GM12878 (cell line): ENCODE data around the gene GOT2. TPM values are rescaled to one million over a fixed set of nuclear protein-coding genes. Genes with fewer than 3 reads are reported as not detected.

Experiments
- ATAC-seq: fragments of 200-7000 bp; cut with Tn5 transposase; 3 replicates; pipeline ENCODE4 v1.9.1; 2020; ENCODE audit warnings: mild to moderate bottlenecking, moderate library complexity
- BruUV-seq: library from RNA; stranded (reverse); fragments of 400-500 nt; replicated peaks from 2 replicates; lab custom pipeline; 2021; lab: Mats Ljungman, UMichigan
- CTCF ChIA-PET: fragments of 300-600 bp; sonication (Branson Sonifier 250); formaldehyde crosslinking; extraction: SDS; loops from one replicate; lab custom pipeline; 2021; ENCODE audit warnings: inconsistent platforms; lab: Yijun Ruan, JAX
- POLR2A ChIA-PET: fragments of 350-600 bp; formaldehyde crosslinking; extraction: SDS; loops from one replicate; lab custom pipeline; 2021; ENCODE audit warnings: inconsistent platforms; lab: Charles Lee
- RAD21 ChIA-PET: fragments of 300-600 bp; sonication (Branson Sonifier 250); formaldehyde crosslinking; loops from one replicate; lab custom pipeline; 2023; ENCODE audit warnings: antibody characterized with exemption; ENCODE audit not compliant: unreplicated experiment; lab: Charles Lee
- SMC1A ChIA-PET: fragments of 300-600 bp; sonication (Branson Sonifier 250); formaldehyde crosslinking; loops from one replicate; lab custom pipeline; 2023; ENCODE audit not compliant: unreplicated experiment, uncharacterized antibody; lab: Charles Lee
- DNase-seq: peaks from one replicate; pipeline ENCODE4 v3.0.0-alpha.2; 2011; ENCODE audit warnings: low read depth, low spot score
- FAIRE-seq: peaks from 3 replicates; lab custom pipeline; 2011; peaks lifted over from hg19 to GRCh38; lab: Jason Lieb, UNC
- H2AFZ ChIP-seq: 2 replicates; pipeline ENCODE4 v1.6.0; 2011; ENCODE audit warnings: low read depth, low read length, control low read depth; ENCODE audit not compliant: control insufficient read depth
- H3K27ac ChIP-seq: 2 replicates; pipeline ENCODE4 v1.5.1; 2011; ENCODE audit warnings: control low read depth; ENCODE audit not compliant: control insufficient read depth, insufficient read depth
- H3K27me3 ChIP-seq, 2 experiments: replicated peaks in 1 of 2; 2 replicates each; pipeline versions ENCODE4 v1.6.0 to v1.6.1; 2011; ENCODE audit warnings: low read length in 1 of 2; ENCODE audit not compliant: control insufficient read depth in 2 of 2, insufficient read depth in 2 of 2
- H3K36me3 ChIP-seq, 2 experiments: 2 replicates each; pipeline ENCODE4 v1.5.1; 2011; ENCODE audit warnings: low read length in 1 of 2; ENCODE audit not compliant: control insufficient read depth in 2 of 2, insufficient read depth in 2 of 2
- H3K4me1 ChIP-seq: 2 replicates; pipeline ENCODE4 v1.6.1; 2011; ENCODE audit warnings: mild to moderate bottlenecking, low read length, moderate library complexity, mixed read lengths; ENCODE audit not compliant: control insufficient read depth, insufficient read depth
- H3K4me2 ChIP-seq: 2 replicates; pipeline ENCODE4 v1.6.0; 2011; ENCODE audit warnings: control low read depth; ENCODE audit not compliant: control insufficient read depth, insufficient read depth
- H3K4me3 ChIP-seq: fragments of 200-600 bp; sonication (generic); 2 replicates; pipeline ENCODE4 v1.5.1; 2016
- H3K79me2 ChIP-seq: 2 replicates; pipeline ENCODE4 v1.6.0; 2011; ENCODE audit warnings: low read length; ENCODE audit not compliant: control insufficient read depth, insufficient read depth
- H3K9ac ChIP-seq: 2 replicates; pipeline ENCODE4 v1.8.0; 2011; ENCODE audit warnings: low read length, control low read depth, mixed read lengths; ENCODE audit not compliant: control insufficient read depth, insufficient read depth
- H3K9me3 ChIP-seq: replicated peaks from 3 replicates; pipeline ENCODE4 v1.5.1; 2011; ENCODE audit warnings: mild to moderate bottlenecking, low read length; ENCODE audit not compliant: control insufficient read depth, insufficient read depth
- H4K20me1 ChIP-seq: 2 replicates; pipeline ENCODE4 v1.6.0; 2011; ENCODE audit not compliant: control insufficient read depth, insufficient read depth
- CTCF ChIP-seq, 3 experiments: IDR thresholded peaks in 2 of 3; conservative IDR thresholded peaks in 1 of 3; 2 replicates each; pipeline ENCODE4 v1.5.1; 2011; ENCODE audit warnings: low read depth in 3 of 3, low read length in 3 of 3, mild to moderate bottlenecking in 3 of 3, control low read depth in 2 of 3, moderate library complexity in 2 of 3, inconsistent platforms in 1 of 3, mixed read lengths in 1 of 3; ENCODE audit not compliant: control insufficient read depth in 2 of 3, insufficient read depth in 1 of 3; ENCODE audit errors: extremely low read depth in 1 of 3
- EED ChIP-seq: sonication (generic); IDR thresholded peaks from 2 replicates; pipeline ENCODE4 v1.6.1; 2016; ENCODE audit warnings: antibody characterized with exemption, low read depth
- KLF5 ChIP-seq: fragments of 450-650 bp; IDR thresholded peaks from 2 replicates; pipeline ENCODE4 v1.6.1; 2014; ENCODE audit warnings: mild to moderate bottlenecking; ENCODE audit not compliant: partially characterized antibody
- NRF1 ChIP-seq: conservative IDR thresholded peaks from 2 replicates; pipeline ENCODE4 v1.6.1; 2011; ENCODE audit warnings: mild to moderate bottlenecking, low read depth, low read length, improper control_type of control experiment
- RBBP5 ChIP-seq: fragments of 200-600 bp; sonication (generic); conservative IDR thresholded peaks from 2 replicates; pipeline ENCODE4 v1.6.1; 2016
- SIN3A ChIP-seq: IDR thresholded peaks from 2 replicates; pipeline ENCODE4 v1.6.1; 2012; ENCODE audit warnings: low read depth, low read length, improper control_type of control experiment
- SIX5 ChIP-seq: IDR thresholded peaks from 2 replicates; pipeline ENCODE4 v1.6.1; 2011; ENCODE audit warnings: mild to moderate bottlenecking, low read depth, low read length, moderate library complexity; ENCODE audit not compliant: severe bottlenecking
- TAF1 ChIP-seq: IDR thresholded peaks from 2 replicates; pipeline ENCODE4 v1.6.1; 2011; ENCODE audit warnings: mild to moderate bottlenecking, low read depth, low read length, borderline replicate concordance
- WGBS: methylation state at CpG from one replicate; pipeline ENCODE4 v1.1.6; 2016; ENCODE audit warnings: low lambda C conversion rate; ENCODE audit not compliant: insufficient replicate concordance, insufficient coverage; ENCODE audit errors: missing lambda C conversion rate; 5-methylcytosine and 5-hydroxymethylcytosine counted together
- in situ Hi-C: fragments of 300-500 bp; cut with MboI; formaldehyde crosslinking; loops from 9 replicates; pipeline ENCODE4 v1.14.3; 2018; ENCODE audit warnings: mixed read lengths
- intact Hi-C: fragments of 100-400 bp; cut with micrococcal nuclease; formaldehyde crosslinking; loops from one replicate; pipeline ENCODE4 v1.14.2; 2022; ENCODE audit not compliant: unreplicated experiment
- polyA plus RNA-seq, 11 experiments: library from polyadenylated mRNA; depleted of rRNA in 4 of 11; unstranded in 6 of 11; stranded (reverse) in 5 of 11; fragments of >200 nt; fragmentation: Nextera tagmentation in 4 of 11; fragmentation: Illumina TruSeq in 1 of 11; extraction: Ambion mirVana in 4 of 11; extraction: Trizol in 1 of 11; gene quantifications; 1 replicate in 1 of 11; 2 replicates in 10 of 11; pipeline versions ENCODE4 v1.2.1 to v1.2.3, GENCODE V29; 2011 to 2016; ENCODE audit warnings: inconsistent platforms in 2 of 11, missing spikeins in 2 of 11, low read depth in 1 of 11
- total RNA-seq, 4 experiments: library from RNA; depleted of rRNA in 3 of 4; stranded (reverse); fragments of >200 nt in 3 of 4; fragmentation: Illumina TruSeq in 1 of 4; extraction: Trizol in 1 of 4; gene quantifications; 2 replicates each; pipeline versions ENCODE4 v1.2.1 to v1.2.3, GENCODE V29; 2013 to 2021

Gene GOT2
- total and polyA plus RNA-seq, 10 of the 15 experiments (the other 5 are each of a cell fraction or from before 2014, with no cell fraction given): 41.7 to 235 (median 83.7) TPM

- TF ChIP-seq SIN3A (peak; percentile 96), NRF1 (no peak), KLF5 (no peak), EED (no peak)
- TF ChIP-seq, all 136 proteins: peak for 37
Observed at GRCh38 chr16:58684354-58685083, 49.6 kb downstream of the GOT2 start, which contains the start of gene SLC38A7 (continued).

- Histone ChIP-seq H3K4me2 (peak overlapping the region; percentile 98), H3K4me1 (peaks cover 10% of the 10 kb centered on the region; the same call in 1 of the 2 replicates), H3K79me2 (no peaks in the 10 kb centered on the region), H3K36me3 (no peaks in the 10 kb centered on the region), H3K27ac (peak overlapping the region; percentile 46), H4K20me1 (no peaks in the 10 kb centered on the region)
- RAD21 ChIA-PET: interaction anchor here (0.9 to 1.1 kb wide), 2 partner anchors 23 to 72 kb away, joined by 3 to 4 read pairs; no protein-coding TSS in a partner anchor
- POLR2A ChIA-PET: no interaction called here
- in situ Hi-C loops: no loop called here
- WGBS: 26% methylated on average over 3 of the region's 3 CpGs
- ATAC-seq: peak; percentile 36
- no TSS peak for BruUV-seq
- DNase-seq: no peak
- SMC1A ChIA-PET: interaction anchor here (0.6 to 1.6 kb wide), 3 partner anchors 9 to 72 kb away, joined by 3 to 5 read pairs (median 4); no protein-coding TSS in a partner anchor
- TF ChIP-seq CTCF (IDR thresholded peaks at IDR 0.05 in 2 of 3, conservative IDR thresholded peaks at IDR 0.05 in 1 of 3; ENCODE audit: control insufficient read depth in 2 of 3, extremely low read depth in 1 of 3, insufficient read depth in 1 of 3, low read depth in 3 of 3, low read length in 3 of 3) (no peak), SIX5 (no peak), RBBP5 (no peak), TAF1 (no peak)
- TF ChIP-seq, all 136 proteins: peak for 0
- Histone ChIP-seq H3K4me3 (peak overlapping the region; percentile 74), H3K9ac (peak overlapping the region; percentile 85), H2AFZ (peak overlapping the region; percentile 96), H3K9me3 (no peaks in the 10 kb centered on the region), H3K27me3 (no peaks in the 10 kb centered on the region)
- intact Hi-C loops: no loop called here
- CTCF ChIA-PET: interaction anchor here (0.6 to 1.6 kb wide), 3 partner anchors 18 to 395 kb away, joined by 3 to 11 read pairs (median 3); no protein-coding TSS in a partner anchor
- FAIRE-seq: no peak
Observed at GRCh38 chr16:58684001-58684353, 50.1 kb downstream of the GOT2 start.
